ENCODE results near the gene D2HGDH. TPM values are rescaled to one million over a fixed set of nuclear protein-coding genes. Genes with fewer than 3 reads are reported as not detected.

Gene D2HGDH
- total and polyA plus RNA-seq, 2 of the 13 experiments (the other 11 are each of a cell fraction or from before 2014, with no cell fraction given), result 19.2 to 20.3 TPM

- TF ChIP-seq ZNF660 (CRISPR knock-in tag; IDR thresholded peaks at IDR 0.05; ENCODE audit: borderline replicate concordance, low read depth) (0 out of 2 replicates have a peak, but pooled peaks have one; percentile 29), TBP (CRISPR knock-in tag; IDR thresholded peaks at IDR 0.05) (no peak), HNRNPH1 (optimal IDR thresholded peaks at IDR 0.05; ENCODE audit: low read depth, low read length) (peak; percentile 84), ZNF3 (CRISPR knock-in tag; IDR thresholded peaks at IDR 0.05) (no peak), KLF11 (CRISPR knock-in tag; IDR thresholded peaks at IDR 0.05) (no peak), CREB1 (IDR thresholded peaks at IDR 0.05) (peak; percentile 22; the same call in 1 of the 2 replicates), CREB1 (CRISPR knock-in tag; IDR thresholded peaks at IDR 0.05) (no peak), TGIF2 (CRISPR knock-in tag; IDR thresholded peaks at IDR 0.05) (peak; percentile 91), KIAA2018 (CRISPR knock-in tag; IDR thresholded peaks at IDR 0.05; ENCODE audit: borderline replicate concordance) (no peak; the same call in 1 of the 2 replicates), ZBTB40 (IDR thresholded peaks at IDR 0.05) (no peak), ZBTB40 (CRISPR knock-in tag; IDR thresholded peaks at IDR 0.05) (peak; percentile 62; the same call in 1 of the 2 replicates), KMT2A (CRISPR knock-in tag; IDR thresholded peaks at IDR 0.05) (peak; percentile 78), SMARCE1 (IDR thresholded peaks at IDR 0.05; ENCODE audit: borderline replicate concordance) (no peak)
Measured at GRCh38 chr2:241701399-241702154, 32.9 kb upstream of the D2HGDH start, which contains the start of gene ING5 (continued).

All from HepG2 (cell line).